Uterus (tissue), 2 donors: Measurements from ENCODE around the gene TGM2.

Experiments
- POLR2A ChIP-seq, 2 donors: fragments of 450-650 bp; IDR thresholded peaks; one replicate each; pipeline ENCODE4 v1.6.1; 2016; ENCODE audit warnings: antibody characterized with exemption in 2 of 2, mild to moderate bottlenecking in 1 of 2, moderate library complexity in 1 of 2
- TF ChIP-seq, protein P1 (sequence below), 4 experiments: fragments of 200-600 bp in 2 of 4; fragments of 450-650 bp in 2 of 4; sonication (generic) in 2 of 4; IDR thresholded peaks; one replicate each; pipeline ENCODE4 v1.5.1; 2016 to 2019; ENCODE audit warnings: antibody characterized with exemption in 4 of 4, mild to moderate bottlenecking in 2 of 4, moderate library complexity in 1 of 4

DNA sequence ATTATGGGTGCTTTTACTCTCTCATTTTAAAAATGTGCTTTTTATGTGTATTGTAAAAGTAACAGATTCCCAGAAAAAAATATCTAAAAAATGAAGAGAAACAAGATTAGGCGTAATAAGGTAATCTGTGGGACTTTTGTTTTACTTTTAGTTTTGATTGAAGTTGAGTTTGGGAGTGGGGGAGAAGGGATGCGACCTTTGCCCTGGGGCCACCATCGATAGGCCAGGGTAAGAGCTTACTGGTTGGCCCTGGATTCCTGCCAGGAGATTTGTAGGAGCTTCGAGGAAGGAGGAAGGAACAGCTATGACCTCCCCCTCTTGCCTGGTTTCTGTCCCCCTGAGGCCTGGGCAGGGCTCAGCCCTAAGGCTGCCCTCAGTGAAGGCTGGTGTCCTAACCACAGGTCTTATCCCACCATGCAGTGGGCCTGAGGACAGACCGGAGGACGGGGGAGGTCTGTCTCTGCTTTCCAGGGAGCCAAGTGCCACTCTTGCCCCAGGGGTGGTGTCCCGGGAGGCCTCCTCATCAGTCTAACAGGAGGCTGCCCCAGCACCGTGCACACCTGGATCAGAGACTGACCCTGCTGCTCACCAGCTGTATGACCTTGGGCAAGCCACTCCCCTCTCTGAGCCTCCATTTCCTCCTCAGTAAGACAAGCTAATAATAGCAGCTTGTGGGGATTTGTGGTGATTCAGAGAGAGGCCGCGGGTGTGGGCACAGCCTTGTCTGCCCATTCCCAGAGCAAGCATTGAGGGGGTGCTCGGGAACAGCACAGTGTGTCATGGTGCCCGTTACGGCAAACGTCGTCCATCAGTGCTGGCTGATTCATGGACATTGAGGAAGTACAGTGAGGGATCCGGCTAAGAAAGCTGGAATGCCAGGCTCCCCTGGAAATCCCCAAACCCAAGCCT is 21.2 kb downstream of the TGM2 start:
- TF ChIP-seq, protein P1, sequence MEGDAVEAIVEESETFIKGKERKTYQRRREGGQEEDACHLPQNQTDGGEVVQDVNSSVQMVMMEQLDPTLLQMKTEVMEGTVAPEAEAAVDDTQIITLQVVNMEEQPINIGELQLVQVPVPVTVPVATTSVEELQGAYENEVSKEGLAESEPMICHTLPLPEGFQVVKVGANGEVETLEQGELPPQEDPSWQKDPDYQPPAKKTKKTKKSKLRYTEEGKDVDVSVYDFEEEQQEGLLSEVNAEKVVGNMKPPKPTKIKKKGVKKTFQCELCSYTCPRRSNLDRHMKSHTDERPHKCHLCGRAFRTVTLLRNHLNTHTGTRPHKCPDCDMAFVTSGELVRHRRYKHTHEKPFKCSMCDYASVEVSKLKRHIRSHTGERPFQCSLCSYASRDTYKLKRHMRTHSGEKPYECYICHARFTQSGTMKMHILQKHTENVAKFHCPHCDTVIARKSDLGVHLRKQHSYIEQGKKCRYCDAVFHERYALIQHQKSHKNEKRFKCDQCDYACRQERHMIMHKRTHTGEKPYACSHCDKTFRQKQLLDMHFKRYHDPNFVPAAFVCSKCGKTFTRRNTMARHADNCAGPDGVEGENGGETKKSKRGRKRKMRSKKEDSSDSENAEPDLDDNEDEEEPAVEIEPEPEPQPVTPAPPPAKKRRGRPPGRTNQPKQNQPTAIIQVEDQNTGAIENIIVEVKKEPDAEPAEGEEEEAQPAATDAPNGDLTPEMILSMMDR (IDR thresholded peaks at IDR 0.05): no peak
- no peak for TF ChIP-seq POLR2A (IDR thresholded peaks at IDR 0.05)
